ENCODE measurements around the gene CD40LG. TPM values are rescaled to one million over a fixed set of nuclear protein-coding genes. Genes with fewer than 3 reads are reported as not detected.

Gene CD40LG
- total and polyA plus RNA-seq, 8 donors = 0.18 to 0.76 (median 0.30) TPM; not detected in 5

DNA sequence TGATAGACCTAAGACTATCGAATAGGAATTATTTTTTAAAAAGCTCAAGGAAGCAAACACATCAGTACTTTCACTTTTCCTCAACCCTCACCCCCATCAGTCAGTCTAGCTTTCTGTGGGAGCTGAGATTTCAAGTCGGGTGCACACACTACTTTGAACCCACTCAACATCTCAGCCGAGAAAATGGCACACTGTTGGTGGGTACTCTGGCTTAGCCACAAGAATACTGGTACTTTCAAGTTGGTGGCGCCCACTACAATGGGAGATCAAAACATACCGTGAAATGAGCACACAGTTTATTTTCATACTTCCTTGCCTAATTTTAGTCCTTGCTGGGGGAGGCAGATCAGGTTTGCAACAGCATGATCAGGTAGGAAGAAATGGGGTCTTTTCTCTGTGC lies 10.2 kb downstream of the CD40LG start:
- no peaks in the 10 kb centered on the region for H3K9me3 ChIP-seq
- no peaks in the 10 kb centered on the region for H3K4me1 ChIP-seq
- no peaks in the 10 kb centered on the region for H3K36me3 ChIP-seq
- intact Hi-C loops (cut with DNase I; ENCODE audit: low total_unique reads) = no loop called here
- TF ChIP-seq EP300 (IDR thresholded peaks at IDR 0.05) (no peak), POLR2AphosphoS5 (IDR thresholded peaks at IDR 0.05) (no peak), POLR2A (IDR thresholded peaks at IDR 0.05) (no peak)
- TF ChIP-seq, protein P1, sequence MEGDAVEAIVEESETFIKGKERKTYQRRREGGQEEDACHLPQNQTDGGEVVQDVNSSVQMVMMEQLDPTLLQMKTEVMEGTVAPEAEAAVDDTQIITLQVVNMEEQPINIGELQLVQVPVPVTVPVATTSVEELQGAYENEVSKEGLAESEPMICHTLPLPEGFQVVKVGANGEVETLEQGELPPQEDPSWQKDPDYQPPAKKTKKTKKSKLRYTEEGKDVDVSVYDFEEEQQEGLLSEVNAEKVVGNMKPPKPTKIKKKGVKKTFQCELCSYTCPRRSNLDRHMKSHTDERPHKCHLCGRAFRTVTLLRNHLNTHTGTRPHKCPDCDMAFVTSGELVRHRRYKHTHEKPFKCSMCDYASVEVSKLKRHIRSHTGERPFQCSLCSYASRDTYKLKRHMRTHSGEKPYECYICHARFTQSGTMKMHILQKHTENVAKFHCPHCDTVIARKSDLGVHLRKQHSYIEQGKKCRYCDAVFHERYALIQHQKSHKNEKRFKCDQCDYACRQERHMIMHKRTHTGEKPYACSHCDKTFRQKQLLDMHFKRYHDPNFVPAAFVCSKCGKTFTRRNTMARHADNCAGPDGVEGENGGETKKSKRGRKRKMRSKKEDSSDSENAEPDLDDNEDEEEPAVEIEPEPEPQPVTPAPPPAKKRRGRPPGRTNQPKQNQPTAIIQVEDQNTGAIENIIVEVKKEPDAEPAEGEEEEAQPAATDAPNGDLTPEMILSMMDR (IDR thresholded peaks at IDR 0.05) = no peak
- DNase-seq = no peak
- no peaks in the 10 kb centered on the region for H3K27me3 ChIP-seq
- H3K4me3 ChIP-seq = no peak overlapping the region
- H3K27ac ChIP-seq = no peak overlapping the region
- 77 to 93% (median 84%) methylated on average over 5 of the region's 5 CpGs for WGBS, 5 donors

DNA sequence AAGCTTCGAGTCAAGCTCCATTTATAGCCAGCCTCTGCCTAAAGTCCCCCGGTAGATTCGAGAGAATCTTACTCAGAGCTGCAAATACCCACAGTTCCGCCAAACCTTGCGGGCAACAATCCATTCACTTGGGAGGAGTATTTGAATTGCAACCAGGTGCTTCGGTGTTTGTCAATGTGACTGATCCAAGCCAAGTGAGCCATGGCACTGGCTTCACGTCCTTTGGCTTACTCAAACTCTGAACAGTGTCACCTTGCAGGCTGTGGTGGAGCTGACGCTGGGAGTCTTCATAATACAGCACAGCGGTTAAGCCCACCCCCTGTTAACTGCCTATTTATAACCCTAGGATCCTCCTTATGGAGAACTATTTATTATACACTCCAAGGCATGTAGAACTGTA lies 11.2 kb downstream of the CD40LG start:
- 81 to 96% (median 90%) methylated on average over 9 of the region's 9 CpGs for WGBS, 5 donors
- no peak for DNase-seq
- no peak overlapping the region for H3K27ac ChIP-seq
- no peaks in the 10 kb centered on the region for H3K4me1 ChIP-seq
- H3K4me3 ChIP-seq = no peak overlapping the region
- TF ChIP-seq, protein P1 (IDR thresholded peaks at IDR 0.05) = no peak
- no peak for TF ChIP-seq POLR2A (IDR thresholded peaks at IDR 0.05)
- TF ChIP-seq POLR2AphosphoS5 (IDR thresholded peaks at IDR 0.05) = no peak
- no peak for TF ChIP-seq EP300 (IDR thresholded peaks at IDR 0.05)
- H3K27me3 ChIP-seq = no peaks in the 10 kb centered on the region
- H3K36me3 ChIP-seq = no peaks in the 10 kb centered on the region
- peaks cover 0 to 5% (median 1%) of the 10 kb centered on the region in 4 donors for H3K9me3 ChIP-seq
- intact Hi-C loops (cut with DNase I; ENCODE audit: low total_unique reads) = no loop called here

DNA sequence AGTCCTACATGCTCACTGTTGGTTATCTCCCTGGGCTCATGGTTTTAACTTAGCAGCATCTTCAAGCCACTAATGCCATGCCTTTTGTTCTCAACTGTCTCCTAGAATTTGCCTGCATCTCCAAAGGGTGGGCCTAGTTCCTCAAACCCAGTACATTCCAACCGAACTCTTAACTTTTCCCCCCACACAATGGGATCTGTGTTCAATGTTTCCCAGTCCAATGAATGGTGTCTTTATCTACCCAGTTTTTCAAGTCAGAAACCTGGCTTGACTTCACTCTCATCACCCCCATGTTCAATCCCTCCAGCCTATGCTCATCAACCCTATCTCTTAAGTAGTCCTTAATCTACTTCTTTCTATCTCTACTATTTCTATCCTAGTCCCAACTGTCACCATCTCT lies 12.9 kb downstream of the CD40LG start:
- Histone ChIP-seq H3K27me3 (no peaks in the 10 kb centered on the region), H3K9me3 (peaks cover 0 to 17% (median 10%) of the 10 kb centered on the region in 4 donors), H3K4me1 (no peaks in the 10 kb centered on the region), H3K36me3 (peaks cover 0 to 15% (median 3%) of the 10 kb centered on the region in 4 donors), H3K4me3 (no peak overlapping the region), H3K27ac (no peak overlapping the region)
- intact Hi-C loops (cut with DNase I; ENCODE audit: low total_unique reads) = no loop called here
- WGBS, 5 donors = 61 to 90% (median 72%) methylated on average over 1 of the region's 1 CpG
- TF ChIP-seq POLR2AphosphoS5 (IDR thresholded peaks at IDR 0.05) (no peak), POLR2A (IDR thresholded peaks at IDR 0.05) (no peak), EP300 (IDR thresholded peaks at IDR 0.05) (no peak)
- TF ChIP-seq, protein P1 (IDR thresholded peaks at IDR 0.05) = no peak
- DNase-seq = no peak

DNA sequence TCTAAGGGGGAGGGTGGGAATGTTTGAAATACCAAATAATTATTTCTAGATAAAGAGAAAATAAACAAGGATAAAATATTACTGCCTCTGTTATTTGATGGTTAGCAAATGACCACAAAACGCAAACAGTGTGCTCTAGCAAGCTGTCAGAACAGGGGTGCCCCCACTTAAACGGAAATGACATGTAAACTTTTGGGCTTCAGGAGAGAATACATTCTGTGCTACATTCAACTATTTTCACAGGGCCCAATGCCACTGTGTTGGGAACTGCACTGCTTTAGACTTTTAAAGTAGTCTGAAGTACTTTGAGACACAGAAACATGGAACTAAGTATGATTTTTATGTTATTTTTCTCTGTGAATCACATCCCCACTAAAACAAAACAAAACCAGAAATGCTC lies 14.1 kb downstream of the CD40LG start:
- intact Hi-C loops (cut with DNase I; ENCODE audit: low total_unique reads) = no loop called here
- 15 to 41% (median 26%) methylated on average over 2 of the region's 2 CpGs for WGBS, 5 donors
- peaks cover 0 to 27% (median 7%) of the 10 kb centered on the region in 4 donors for H3K36me3 ChIP-seq
- H3K9me3 ChIP-seq = peaks cover 0 to 17% (median 10%) of the 10 kb centered on the region in 4 donors
- H3K4me3 ChIP-seq = no peak overlapping the region
- no peak for TF ChIP-seq POLR2A (IDR thresholded peaks at IDR 0.05)
- no peak for TF ChIP-seq POLR2AphosphoS5 (IDR thresholded peaks at IDR 0.05)
- TF ChIP-seq, protein P1 (IDR thresholded peaks at IDR 0.05) = no peak
- TF ChIP-seq EP300 (IDR thresholded peaks at IDR 0.05) = no peak
- no peak overlapping the region for H3K27ac ChIP-seq
- no peak for DNase-seq
- H3K27me3 ChIP-seq = no peaks in the 10 kb centered on the region
- H3K4me1 ChIP-seq = no peaks in the 10 kb centered on the region
